ENCODE results near the gene UNC5C.

UNC5C gene

DNA sequence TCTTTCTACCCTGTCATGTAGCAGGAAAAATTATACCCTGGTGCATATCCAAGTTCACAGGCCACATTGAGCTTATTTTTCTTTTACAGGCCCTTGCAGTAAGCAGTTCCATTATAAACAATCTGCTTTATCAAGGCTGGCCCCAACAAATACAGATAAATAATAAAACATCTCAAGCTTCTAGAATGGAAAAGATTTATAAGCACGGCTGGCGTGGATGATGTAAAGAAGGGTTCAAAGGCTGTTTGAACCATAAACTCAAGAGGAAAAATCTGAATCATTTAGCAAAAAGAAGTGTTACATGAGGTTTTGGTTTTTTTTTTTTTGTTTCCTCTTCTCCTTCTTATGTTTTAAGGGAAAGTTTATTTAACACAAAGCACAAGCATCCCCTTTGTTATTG is 109.7 kb downstream of the UNC5C start:
- no peak for TF ChIP-seq CTCF (IDR thresholded peaks at IDR 0.05; ENCODE audit: poor library complexity, severe bottlenecking)
- H3K27me3 ChIP-seq (ENCODE audit: insufficient read depth, poor library complexity, severe bottlenecking) = no peaks in the 10 kb centered on the region
- no peak overlapping the region for H3K27ac ChIP-seq (ENCODE audit: poor library complexity, severe bottlenecking)
- no peak for DNase-seq (ENCODE audit: low spot score)
- no peak overlapping the region for H3K4me3 ChIP-seq (ENCODE audit: severe bottlenecking)
- ATAC-seq (ENCODE audit: low read depth) = no peak
- H3K9me3 ChIP-seq (ENCODE audit: severe bottlenecking) = no peaks in the 10 kb centered on the region
- no peaks in the 10 kb centered on the region for H3K36me3 ChIP-seq (ENCODE audit: low read depth)
- H3K4me1 ChIP-seq (ENCODE audit: insufficient read depth, poor library complexity, severe bottlenecking) = no peaks in the 10 kb centered on the region

DNA sequence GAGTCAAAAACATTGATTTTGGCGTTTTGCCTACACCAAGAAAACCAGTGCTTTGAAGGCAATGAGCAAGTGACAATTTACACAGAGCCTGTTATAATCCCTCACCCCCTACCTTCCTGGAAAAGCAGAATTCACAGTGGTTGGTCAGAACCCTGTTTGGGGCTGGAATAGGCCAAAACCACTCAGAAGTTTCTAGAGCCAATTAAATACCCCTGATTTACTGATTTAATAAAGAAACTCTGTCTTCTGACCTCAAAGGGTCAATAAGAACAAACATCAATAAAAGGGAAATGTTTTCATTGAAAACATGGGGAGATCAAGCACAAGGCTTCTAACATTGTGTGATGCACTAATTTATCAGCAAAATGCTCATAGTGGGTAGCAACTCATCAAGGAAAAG is 116.3 kb downstream of the UNC5C start:
- DNase-seq (ENCODE audit: low spot score) = no peak
- no peaks in the 10 kb centered on the region for H3K4me1 ChIP-seq (ENCODE audit: insufficient read depth, poor library complexity, severe bottlenecking)
- H3K27ac ChIP-seq (ENCODE audit: poor library complexity, severe bottlenecking) = no peak overlapping the region
- no peaks in the 10 kb centered on the region for H3K9me3 ChIP-seq (ENCODE audit: severe bottlenecking)
- H3K36me3 ChIP-seq (ENCODE audit: low read depth) = no peaks in the 10 kb centered on the region
- no peak overlapping the region for H3K4me3 ChIP-seq (ENCODE audit: severe bottlenecking)
- ATAC-seq (ENCODE audit: low read depth) = no peak
- TF ChIP-seq CTCF (IDR thresholded peaks at IDR 0.05; ENCODE audit: poor library complexity, severe bottlenecking) = no peak
- H3K27me3 ChIP-seq (ENCODE audit: insufficient read depth, poor library complexity, severe bottlenecking) = no peaks in the 10 kb centered on the region

DNA sequence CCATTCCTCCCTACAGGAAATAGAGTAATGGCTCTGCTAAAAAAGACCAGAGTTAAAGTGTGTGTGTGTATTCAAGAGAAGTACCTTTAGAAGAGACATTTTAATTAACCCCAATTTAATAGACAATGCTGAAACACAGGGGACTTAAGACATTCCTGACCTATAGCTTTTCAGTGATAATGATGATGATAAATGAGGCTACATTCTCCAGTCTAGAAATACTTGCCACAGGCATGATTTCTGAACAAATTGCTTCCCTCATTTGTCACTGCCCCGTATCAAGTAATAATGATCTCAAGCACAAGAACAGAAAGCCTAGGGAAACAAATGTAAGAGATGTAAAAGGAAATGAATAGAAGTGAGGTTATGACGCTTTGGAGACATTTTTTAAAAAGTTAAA is 117.1 kb downstream of the UNC5C start:
- Histone ChIP-seq H3K9me3 (ENCODE audit: severe bottlenecking) (no peaks in the 10 kb centered on the region), H3K4me1 (ENCODE audit: insufficient read depth, poor library complexity, severe bottlenecking) (no peaks in the 10 kb centered on the region), H3K4me3 (ENCODE audit: severe bottlenecking) (no peak overlapping the region), H3K36me3 (ENCODE audit: low read depth) (no peaks in the 10 kb centered on the region), H3K27ac (ENCODE audit: poor library complexity, severe bottlenecking) (no peak overlapping the region), H3K27me3 (ENCODE audit: insufficient read depth, poor library complexity, severe bottlenecking) (no peaks in the 10 kb centered on the region)
- DNase-seq (ENCODE audit: low spot score) (no peak), ATAC-seq (ENCODE audit: low read depth) (no peak)
- no peak for TF ChIP-seq CTCF (IDR thresholded peaks at IDR 0.05; ENCODE audit: poor library complexity, severe bottlenecking)

DNA sequence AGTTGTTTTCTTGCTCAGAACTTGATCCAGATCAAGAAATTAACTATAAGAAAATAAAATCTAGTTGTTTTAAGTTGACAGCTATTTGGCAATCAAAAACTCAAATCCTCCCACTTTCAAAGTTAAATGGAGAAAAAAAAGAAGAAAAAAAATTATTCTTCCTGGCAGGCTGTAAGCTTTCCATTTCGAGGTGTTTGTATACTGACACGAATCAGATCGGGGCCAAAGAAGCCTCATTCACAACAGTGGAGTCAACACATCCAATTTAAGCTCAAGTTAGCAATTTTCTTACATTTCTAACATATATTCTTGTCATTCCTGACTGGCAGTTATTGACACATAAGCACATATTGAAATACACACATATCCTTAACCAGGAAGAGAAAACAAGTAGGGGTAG is 119.4 kb downstream of the UNC5C start:
- no peaks in the 10 kb centered on the region for H3K36me3 ChIP-seq (ENCODE audit: low read depth)
- H3K27ac ChIP-seq (ENCODE audit: poor library complexity, severe bottlenecking) = no peak overlapping the region
- no peak for TF ChIP-seq CTCF (IDR thresholded peaks at IDR 0.05; ENCODE audit: poor library complexity, severe bottlenecking)

GRCh38 chr4:95428291-95429070 is 120.3 kb downstream of the UNC5C start:
- Histone ChIP-seq H3K4me3 (ENCODE audit: severe bottlenecking) (no peak overlapping the region), H3K27ac (ENCODE audit: poor library complexity, severe bottlenecking) (no peak overlapping the region), H3K4me1 (ENCODE audit: insufficient read depth, poor library complexity, severe bottlenecking) (no peaks in the 10 kb centered on the region), H3K27me3 (ENCODE audit: insufficient read depth, poor library complexity, severe bottlenecking) (no peaks in the 10 kb centered on the region), H3K9me3 (ENCODE audit: severe bottlenecking) (no peaks in the 10 kb centered on the region), H3K36me3 (ENCODE audit: low read depth) (no peaks in the 10 kb centered on the region)
- ATAC-seq (ENCODE audit: low read depth) (no peak), DNase-seq (ENCODE audit: low spot score) (no peak)
- TF ChIP-seq CTCF (IDR thresholded peaks at IDR 0.05; ENCODE audit: poor library complexity, severe bottlenecking) = no peak

More for the DNA sequence above, 119.4 kb downstream of the UNC5C start:
- H3K4me1 ChIP-seq (ENCODE audit: insufficient read depth, poor library complexity, severe bottlenecking) = no peaks in the 10 kb centered on the region
- DNase-seq (ENCODE audit: low spot score) (no peak), ATAC-seq (ENCODE audit: low read depth) (no peak)
- no peak overlapping the region for H3K4me3 ChIP-seq (ENCODE audit: severe bottlenecking)
- no peaks in the 10 kb centered on the region for H3K27me3 ChIP-seq (ENCODE audit: insufficient read depth, poor library complexity, severe bottlenecking)
- H3K9me3 ChIP-seq (ENCODE audit: severe bottlenecking) = no peaks in the 10 kb centered on the region
